KBM-7 (cell line): ENCODE measurements around the gene LDAH.
A peak's percentile ranks its signal among the peaks of the same experiment; 100 is the strongest.

Experiments
- DNase-seq: peaks from one replicate; pipeline ENCODE4 v3.0.0-alpha.2; 2015
- in situ Hi-C: fragments of 300-500 bp; cut with MboI; formaldehyde crosslinking; loops from 2 replicates; pipeline ENCODE4 v1.14.3; 2020; ENCODE audit warnings: low sequenced_read_pairs, low pct_unique_long_range_greater_than_20kb, mixed read lengths

LDAH gene

DNA sequence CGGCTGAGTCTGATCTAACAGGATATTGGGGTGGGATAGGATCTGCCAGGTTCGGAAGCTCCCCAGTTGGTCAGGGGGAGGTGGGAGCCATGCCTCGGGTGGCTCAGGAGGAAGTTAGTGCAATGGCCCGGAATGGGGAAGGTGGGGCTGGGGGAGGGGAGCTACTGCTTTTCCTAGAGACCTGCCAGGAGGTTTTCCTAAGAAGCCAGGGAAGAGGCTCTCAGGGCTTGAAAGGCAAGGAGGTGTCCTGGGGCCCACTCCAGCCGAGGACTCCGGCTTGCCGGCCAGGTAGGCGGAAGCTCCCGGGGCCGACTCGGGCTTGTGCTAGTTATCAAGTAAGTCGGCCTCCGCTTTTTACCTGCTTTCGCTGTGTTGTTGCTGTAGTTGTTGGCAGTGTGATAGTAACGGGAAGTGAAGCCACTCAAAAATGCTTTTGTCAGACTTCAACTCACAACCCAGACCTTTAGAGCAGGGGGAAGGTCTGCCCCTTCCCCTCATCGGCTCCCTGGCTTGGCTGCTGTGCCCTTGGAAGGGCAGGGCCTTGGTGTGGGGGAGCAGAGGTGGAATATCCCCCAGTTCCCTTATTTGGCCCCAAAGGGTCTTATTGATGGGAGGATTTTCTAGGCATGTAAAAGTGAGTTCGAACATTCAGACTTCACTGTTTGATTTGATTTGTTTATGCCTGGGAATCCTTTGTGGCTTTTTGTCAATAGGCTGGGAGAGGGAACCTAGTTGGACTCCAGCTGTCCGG is 150.5 kb downstream of the LDAH start:
- no peak for DNase-seq
- in situ Hi-C loops: no loop called here

DNA sequence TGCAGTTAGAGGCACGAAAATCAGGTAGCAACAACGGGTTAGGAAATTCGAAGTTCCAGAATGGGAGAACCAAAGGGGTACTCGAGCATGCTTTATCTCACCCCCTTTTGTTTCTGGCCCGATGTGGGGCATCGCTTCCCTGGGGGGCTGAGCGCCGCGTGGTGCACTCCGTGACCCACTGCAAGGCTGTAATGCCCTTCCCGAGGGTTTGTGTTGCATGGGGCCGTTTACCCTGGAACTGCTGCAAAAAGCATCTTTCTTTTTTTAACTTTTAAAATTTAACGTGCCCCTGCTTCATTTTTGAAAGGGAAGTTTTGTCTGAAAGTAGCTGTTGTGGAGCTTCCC is 151.2 kb downstream of the LDAH start:
- in situ Hi-C loops: no loop called here
- no peak for DNase-seq

DNA sequence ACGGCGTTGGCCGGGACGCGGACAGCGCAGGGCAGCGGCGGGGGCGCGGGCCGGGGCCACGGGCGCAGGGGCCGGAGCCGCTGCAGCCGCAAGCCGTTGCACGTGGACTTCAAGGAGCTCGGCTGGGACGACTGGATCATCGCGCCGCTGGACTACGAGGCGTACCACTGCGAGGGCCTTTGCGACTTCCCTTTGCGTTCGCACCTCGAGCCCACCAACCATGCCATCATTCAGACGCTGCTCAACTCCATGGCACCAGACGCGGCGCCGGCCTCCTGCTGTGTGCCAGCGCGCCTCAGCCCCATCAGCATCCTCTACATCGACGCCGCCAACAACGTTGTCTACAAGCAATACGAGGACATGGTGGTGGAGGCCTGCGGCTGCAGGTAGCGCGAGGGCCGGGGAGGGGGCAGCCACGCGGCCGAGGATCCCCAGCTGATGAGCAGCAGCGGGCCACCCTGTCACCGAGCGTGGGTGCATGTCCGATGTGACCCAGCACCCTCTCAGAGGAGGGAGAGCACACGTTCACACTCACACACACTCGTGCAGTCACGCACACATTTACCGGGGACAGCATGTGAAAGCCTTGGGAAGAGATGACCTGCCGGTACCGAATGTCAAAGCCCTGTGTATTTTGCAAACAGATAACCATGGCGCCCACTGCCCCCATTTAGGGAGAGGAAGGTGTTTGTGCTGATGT is 151.7 kb downstream of the LDAH start:
- no peak for DNase-seq
- in situ Hi-C loops: no loop called here

DNA sequence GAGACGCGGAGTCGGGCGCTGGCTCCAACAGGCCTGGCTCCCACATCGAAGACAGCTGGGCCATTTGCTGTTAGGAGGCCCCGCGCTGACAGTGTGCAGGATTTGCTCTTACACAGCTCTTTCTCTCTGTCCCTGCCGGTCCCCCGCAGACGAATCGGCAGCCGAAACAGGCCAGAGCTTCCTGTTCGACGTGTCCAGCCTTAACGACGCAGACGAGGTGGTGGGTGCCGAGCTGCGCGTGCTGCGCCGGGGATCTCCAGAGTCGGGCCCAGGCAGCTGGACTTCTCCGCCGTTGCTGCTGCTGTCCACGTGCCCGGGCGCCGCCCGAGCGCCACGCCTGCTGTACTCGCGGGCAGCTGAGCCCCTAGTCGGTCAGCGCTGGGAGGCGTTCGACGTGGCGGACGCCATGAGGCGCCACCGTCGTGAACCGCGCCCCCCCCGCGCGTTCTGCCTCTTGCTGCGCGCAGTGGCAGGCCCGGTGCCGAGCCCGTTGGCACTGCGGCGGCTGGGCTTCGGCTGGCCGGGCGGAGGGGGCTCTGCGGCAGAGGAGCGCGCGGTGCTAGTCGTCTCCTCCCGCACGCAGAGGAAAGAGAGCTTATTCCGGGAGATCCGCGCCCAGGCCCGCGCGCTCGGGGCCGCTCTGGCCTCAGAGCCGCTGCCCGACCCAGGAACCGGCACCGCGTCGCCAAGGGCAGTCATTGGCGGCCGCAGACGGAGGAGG is 152.4 kb downstream of the LDAH start:
- DNase-seq: no peak
- in situ Hi-C loops: no loop called here

DNA sequence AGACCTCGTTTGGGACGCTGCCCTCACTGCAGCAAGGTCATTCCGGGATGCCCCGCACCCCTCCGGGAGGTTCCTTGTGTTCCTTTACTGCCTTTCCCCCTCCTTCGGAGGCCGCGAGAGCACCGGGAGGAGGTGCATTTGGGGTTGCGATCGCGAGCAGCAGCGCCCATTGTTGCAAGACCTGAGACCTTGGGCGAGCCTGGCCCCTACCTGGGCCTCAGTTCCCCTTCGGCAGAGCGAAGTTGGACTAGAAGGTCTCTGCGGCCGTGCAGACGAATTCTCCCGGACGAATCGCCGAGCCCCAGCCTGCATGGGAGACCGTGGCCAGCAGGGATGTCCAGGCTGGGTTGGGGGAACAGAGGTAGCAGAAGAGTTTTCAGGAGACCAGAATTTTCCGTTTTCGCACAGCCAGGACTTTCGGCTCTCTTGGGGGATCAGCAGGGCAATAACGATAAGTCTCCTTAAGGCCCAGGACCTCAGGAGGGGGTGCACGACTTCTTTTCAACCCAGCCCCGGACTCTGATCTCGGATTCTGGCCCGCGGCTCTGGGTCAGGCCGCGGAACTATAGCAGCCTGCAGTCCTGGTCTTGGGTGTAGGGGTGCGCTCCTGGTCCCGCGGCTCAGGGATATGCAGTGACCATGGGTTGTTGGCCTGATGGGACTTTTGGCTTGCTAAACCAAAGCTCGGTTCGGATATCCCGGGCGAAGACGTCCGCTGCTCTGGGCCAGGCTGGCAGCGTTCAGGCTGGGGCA is 153.2 kb downstream of the LDAH start:
- in situ Hi-C loops: loop anchor here (10.0 kb wide), 1 partner anchor 295 kb away; no protein-coding TSS in a partner anchor
- no peak for DNase-seq

DNA sequence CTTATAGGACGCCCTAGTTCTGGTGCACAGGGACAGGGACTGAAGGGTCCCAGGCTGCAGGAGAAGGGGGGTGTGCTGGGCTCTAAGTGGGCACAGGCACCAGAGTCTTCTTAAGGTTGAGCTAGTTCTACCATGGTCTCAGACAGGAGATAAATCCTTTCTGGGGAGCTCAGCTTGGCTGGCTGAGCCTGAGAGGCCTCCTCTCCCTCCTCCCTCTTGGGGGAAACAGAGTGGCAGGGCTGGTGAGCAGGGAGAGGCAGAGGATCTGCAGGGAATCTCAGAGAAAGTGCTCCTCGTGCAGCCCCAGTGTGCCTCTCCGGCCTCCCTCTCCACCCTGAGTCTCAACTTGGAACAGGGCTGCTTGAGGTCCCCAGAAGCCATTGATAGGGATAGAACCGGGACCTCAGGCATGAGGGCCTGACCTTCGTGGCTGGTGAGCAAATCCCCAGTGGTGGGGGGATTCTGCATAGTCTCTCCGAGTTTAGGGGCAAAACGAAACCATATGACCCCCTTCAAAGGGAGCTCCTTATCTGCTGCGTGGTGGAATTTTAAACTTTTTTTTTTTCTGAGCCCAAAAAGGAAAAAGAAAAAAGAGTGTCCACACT is 153.9 kb downstream of the LDAH start:
- in situ Hi-C loops: loop anchor here (10.0 kb wide), 1 partner anchor 296 kb away; no protein-coding TSS in a partner anchor
- DNase-seq: no peak

DNA sequence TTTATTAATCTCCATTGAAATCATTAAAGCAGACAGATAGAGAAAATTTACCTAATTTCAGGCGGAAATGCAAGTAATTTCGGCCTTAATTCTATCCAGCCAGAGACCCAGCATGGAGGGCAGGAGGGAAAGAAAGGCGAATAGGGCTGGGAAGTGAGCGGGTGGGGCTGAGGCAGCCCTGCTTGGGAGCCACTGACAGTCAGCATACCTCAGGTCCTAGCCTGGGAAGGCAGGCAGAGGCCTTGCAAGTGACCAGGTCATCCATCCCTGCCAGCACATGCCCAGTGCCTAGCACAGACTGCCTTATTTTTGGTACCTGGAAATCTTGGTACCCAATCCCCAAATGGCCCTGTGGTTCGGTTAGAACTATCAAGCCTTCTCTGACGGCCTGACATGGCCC is 154.4 kb downstream of the LDAH start:
- DNase-seq: no peak
- in situ Hi-C loops: loop anchor here (10.0 kb wide), 1 partner anchor 296 kb away; no protein-coding TSS in a partner anchor

DNA sequence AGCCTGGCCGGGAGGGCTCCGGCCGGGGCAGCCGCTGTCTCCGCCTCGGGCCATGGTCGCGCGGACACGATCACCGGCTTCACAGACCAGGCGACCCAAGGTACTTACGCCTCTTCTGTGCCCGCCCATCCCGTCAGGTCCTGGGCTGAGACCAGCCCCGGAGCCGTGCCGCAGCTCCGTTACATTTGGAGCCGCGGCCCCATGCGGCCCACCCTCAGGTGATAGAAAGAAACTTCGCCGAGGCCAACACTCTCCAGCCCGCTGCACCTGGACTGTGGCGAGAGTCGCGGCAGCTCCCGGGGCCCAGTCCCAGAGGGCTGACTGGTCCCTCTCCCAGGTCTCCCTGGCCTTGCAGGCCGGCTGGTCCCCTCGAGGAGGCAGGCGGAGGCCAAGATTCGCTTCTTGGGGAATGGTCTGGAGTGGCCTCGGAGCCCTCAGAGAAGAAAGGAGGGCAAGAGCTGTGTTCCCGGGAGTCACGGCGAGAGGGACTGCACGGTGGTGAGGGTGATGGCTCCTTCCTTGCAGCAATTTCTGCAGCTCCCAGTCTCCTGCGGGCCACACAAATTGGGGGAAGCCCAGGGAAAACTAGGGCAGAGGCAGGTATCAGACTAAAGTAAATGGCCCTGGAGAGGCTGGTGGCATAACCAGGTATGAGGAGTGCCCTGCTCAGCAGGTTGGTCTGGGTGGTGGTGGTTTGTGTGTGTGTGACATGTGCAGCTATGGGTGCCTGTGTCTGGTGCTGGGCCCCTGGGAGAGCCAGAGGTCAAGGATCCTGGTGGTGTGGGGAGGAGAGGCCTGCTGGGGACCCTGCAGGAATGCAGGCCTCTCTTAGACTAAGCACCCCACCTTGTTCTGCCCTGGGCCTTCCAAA is 155.1 kb downstream of the LDAH start:
- peak; percentile 45 for DNase-seq
- in situ Hi-C loops: loop anchor here (10.0 kb wide), 1 partner anchor 297 kb away; no protein-coding TSS in a partner anchor

DNA sequence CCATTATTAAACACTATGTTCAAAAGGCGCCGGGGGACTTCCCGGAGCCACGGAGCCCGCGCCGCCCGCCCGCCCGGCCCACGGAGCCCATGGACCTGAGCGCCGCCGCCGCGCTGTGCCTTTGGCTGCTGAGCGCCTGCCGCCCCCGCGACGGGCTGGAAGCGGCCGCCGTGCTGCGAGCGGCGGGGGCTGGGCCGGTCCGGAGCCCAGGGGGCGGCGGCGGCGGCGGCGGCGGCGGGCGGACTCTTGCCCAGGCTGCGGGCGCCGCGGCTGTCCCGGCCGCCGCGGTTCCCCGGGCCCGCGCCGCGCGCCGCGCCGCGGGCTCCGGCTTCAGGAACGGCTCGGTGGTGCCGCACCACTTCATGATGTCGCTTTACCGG is 155.8 kb downstream of the LDAH start:
- DNase-seq: no peak

DNA sequence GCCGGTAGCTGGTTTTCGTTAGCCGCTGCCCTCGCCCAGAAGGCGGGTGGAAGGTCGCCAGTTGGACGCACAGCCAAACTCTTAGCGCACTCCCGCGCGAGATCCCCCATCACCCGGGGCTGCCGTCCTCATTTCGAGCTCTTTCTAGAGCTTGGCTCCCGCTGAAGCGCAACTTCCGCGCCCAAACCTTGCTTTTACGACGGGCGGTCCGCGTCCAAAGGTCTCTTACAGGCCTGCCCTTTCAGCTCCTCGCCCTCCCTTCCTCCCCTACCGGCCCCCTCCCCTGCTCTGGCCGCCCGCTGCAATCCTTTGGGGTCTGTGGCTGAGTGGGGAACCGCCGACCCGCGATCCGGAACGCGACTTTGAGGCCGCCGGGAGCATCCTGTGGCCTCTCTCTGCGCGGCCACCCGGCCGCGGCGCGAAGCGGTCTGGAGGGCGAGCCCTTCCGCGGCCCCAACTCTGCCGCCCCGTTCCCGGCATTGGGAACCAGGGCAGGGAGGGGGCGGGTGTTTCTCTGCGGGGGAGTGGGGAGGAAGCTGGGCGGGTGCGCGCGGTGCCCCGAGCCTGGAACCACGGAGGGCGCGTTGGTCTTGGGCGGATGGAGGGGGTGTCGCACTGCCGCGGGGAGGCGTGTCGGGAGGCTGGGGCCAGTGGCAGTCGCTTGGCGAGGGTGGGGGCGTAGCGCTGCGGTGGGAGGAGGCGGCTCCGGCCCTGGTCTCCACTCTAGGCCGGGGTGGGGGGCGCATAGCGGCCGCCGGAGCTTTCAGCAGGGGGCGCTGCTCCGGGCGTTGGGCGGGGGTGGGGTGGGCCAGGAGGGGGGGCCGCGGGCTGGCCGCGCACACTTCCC is 156.4 kb downstream of the LDAH start, which contains the start of gene GDF7:
Gene GDF7, plus strand, starts transcription at position 841 of the 847 bp plus-strand sequence. CDS start 96 bp downstream, outside the sequence.
- peak; percentile 74 for DNase-seq
- in situ Hi-C loops: loop anchor here (10.0 kb wide), 1 partner anchor 298 kb away; no protein-coding TSS in a partner anchor

More for the DNA sequence above, 155.8 kb downstream of the LDAH start:
- in situ Hi-C loops: loop anchor here (10.0 kb wide), 1 partner anchor 298 kb away; no protein-coding TSS in a partner anchor

DNA sequence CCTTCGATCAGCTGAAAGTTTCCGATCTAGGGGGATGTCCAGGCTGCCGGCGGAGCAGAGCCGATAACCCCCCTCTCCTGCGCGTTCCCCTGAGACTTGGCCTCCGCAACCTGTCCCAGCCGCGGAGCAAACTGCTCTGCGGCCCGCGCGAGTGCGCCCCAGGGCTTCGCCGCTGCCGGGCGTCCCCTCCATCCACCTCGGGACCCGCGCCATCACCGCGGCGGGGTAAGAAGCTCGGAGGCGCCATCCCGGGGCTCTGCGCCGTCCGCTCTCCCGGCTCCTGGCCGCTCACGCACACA is 156.9 kb downstream of the LDAH start:
- DNase-seq: no peak
- in situ Hi-C loops: loop anchor here (10.0 kb wide), 1 partner anchor 299 kb away; no protein-coding TSS in a partner anchor

DNA sequence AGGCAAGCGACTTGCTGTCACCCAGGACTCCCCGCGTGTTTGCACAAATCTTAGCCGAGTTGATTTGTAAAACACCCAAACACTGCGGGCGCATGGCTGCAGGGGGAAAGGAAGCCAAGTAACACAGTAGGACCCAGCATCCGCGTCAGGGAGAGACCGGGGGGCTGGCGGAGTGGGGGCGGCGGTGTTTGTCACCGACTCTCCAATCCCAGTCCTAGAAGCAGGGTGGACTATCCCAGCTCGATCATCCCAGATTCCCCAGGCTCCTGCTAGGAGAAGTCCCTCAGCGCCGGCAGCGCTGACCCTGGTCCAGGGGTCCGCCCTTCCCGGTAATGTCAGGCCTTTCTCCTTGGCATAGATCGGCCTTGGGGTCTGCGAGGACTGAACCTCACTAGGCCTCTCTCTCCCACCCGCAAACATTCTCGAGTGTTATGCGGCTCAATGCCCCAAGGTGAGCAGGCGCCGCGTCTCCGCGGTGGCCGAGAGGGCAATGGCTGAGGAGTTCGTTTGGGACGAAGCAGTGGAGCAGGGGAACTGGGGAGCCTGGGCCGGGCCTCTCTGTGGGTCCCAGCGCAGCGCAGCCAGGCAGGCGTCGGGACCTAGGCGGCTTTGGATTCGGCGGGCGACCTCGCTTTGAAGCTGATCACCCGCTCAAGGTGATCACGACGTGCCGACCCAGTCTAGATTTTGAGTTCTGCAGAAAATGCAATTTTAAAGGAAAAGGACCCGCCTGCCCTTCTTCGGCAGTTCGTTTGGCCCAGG is 157.5 kb downstream of the LDAH start:
- DNase-seq: no peak
- in situ Hi-C loops: loop anchor here (10.0 kb wide), 1 partner anchor 299 kb away; no protein-coding TSS in a partner anchor

DNA sequence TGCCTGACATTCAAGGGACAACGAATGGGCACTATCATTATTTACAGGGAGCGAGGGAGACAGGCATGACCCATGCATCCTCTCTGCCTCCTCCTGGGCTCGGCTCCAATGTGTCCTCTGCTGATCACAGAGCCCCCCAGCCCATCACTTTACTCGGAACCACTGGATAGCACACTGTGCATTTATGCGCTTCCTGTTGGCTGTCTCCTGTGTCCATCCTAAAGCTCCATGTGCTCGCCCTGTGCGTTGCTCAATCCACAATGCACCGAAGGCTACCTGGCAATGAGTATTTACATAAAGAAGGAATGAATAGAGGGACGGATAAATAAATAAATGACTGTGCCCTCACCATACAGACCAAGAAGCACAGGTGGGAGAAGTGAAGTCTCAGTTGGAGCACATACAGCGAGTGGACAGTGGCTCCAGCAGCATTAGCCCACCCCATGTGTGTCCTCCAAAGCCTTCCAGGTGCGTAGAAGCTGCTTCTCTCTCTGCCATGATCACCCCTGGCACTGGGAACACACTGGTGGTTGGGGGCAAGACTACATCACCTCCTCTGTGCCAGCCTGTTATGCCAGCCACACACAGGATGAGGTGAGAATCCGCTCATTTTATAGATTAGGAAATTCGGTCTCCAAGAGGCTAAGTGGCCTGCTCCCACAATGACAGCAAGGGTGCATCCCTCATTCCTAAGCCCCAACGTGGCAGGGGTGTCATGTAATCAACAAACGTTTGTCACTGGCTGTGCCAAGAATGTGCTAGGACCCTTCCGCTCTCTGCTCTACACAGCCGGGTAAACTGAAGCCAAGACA is 158.3 kb downstream of the LDAH start:
- in situ Hi-C loops: loop anchor here (10.0 kb wide), 1 partner anchor 300 kb away; no protein-coding TSS in a partner anchor
- DNase-seq: no peak

DNA sequence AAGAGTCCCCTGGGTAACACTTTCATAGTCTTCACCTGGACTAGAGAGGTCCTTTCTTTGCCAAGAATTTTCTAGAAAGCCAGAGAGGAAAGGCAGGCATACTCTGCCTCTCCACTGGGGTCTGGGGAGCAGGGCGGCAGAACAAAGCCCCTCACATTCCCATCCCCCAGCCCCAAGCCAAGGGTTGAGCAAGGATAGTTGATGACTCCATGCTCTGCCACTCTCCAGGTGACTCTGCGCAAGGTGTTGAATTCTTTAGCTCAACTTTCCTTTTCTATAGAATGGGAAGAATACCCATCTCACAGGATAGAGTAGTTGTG is 158.9 kb downstream of the LDAH start:
- DNase-seq: no peak
- in situ Hi-C loops: loop anchor here (10.0 kb wide), 1 partner anchor 301 kb away; no protein-coding TSS in a partner anchor
